Measurements from ENCODE around the gene CCDC50. TPM values are rescaled to one million over a fixed set of nuclear protein-coding genes. Genes with fewer than 3 reads are reported as not detected.

Gene CCDC50
- polyA plus RNA-seq, 4 donors: 72.2 to 115 (median 75.4) TPM

DNA sequence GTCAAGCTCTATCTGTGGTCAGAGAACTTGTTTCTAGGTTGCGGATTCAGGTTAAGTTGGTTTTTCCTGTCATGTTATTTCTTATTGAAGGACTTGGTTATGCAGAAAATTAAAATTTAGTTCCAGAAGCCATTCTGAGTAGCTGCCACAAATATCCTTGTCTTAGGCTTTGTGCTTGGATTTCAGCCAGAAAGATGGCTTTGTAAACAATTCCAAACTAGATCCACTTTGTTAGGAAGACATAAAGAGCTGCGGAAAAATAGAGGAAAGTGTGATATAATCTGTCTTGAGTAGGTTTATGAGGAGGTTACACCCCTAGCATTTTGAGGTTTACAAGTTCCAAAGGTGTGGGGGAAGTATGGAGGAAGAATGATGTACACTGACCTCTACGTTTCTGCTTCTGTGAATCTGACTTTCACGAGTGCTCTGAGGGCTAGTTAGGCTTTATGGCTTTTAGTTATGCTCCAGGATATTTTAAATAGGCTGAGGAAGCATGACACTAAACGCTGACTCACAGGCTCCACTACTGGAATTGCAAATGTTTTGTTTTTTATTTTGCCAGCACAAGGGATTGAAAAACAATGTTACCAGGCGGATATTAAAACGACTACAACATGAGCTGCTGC, 47.4 kb downstream of the CCDC50 start:
- no peak for DNase-seq (ENCODE audit: low read depth in 4 of 4, low spot score in 3 of 4)

DNA sequence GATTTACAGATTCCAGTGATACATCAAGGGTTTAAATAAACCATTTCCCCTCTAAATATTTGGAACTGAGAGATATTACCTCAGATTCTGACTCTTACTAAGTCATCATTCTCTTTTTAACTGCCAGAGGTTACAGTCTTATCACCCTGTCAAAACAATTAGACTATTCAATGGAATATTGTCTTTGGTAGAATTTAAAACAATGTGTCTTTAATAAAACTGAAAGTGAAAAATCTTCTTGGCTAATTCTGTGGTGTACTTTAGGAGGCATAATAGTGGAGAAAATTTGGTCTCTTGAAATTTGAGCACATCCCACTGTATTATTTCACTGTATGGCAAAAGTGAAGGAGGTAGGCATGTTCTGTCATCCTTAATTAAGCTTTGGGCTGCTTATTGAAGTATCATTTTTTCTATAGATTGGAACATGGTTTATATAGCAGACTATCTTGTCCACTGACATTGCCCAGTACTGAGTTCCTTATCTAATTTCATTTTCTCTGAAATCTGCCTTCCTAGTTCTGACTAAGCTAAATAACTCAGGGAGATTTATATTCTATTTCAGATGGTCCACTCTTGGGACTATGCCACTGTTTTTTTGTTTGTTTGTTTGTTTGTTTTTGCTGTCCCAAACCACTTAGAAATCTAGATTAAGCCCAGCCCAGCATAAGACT, 49.1 kb downstream of the CCDC50 start:
- DNase-seq (ENCODE audit: low read depth in 4 of 4, low spot score in 3 of 4): no peak

DNA sequence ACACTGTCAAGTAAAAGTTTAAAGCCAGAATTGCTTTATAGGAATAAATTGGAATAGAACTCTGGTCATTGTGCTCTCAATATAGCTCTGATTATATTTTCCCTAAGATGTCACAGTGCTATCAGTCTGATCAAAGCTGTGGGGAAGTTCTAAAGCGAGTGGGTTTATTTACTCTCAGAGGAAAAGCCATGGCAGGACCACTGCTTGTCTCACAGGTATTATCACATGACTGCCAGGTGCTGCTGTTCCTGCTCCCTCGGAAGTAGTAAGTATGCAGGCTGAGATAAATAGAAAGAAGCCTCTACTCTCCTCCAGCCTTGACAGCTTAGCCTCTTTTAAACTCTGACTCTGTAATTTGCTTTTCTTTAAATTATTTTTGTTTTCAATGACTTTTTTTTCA, 50.3 kb downstream of the CCDC50 start:
- DNase-seq (ENCODE audit: low read depth in 4 of 4, low spot score in 3 of 4): no peak

DNA sequence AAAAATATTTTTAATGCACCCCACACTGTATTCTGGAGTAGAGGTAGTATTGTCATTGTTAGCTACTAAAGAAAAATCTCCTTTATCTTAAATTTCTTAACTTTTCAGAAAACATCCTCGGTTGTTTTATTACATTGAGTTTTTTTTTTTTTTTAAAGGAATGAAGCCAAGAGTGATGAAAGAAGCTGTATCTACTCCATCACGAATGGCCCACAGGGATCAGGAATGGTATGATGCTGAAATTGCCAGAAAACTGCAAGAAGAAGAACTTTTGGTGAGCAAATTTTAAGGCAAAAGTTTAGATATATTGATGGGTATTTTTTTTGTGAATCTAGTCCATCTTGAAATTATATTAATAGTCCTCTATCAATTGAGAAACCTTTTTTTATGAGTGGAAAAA, 50.8 kb downstream of the CCDC50 start:
- DNase-seq (ENCODE audit: low read depth in 4 of 4, low spot score in 3 of 4): no peak

DNA sequence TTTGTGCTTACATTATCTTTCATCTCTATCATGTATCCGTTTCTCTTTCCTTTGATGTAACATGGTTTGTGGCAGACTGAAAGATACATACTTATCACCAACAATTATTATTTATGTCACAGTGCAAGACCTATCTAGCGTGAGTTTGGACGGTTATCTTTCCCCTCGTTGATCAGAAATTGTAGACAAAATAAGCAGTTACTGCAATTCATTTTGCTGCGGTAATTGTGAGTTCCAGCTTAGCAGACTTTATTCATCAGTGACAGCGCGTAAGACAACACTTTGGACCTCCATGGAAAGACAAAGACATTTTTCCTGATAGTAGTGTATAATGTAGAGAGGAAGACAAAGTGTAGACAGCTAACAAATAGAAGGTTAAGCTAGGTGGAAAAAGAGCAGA, 52.1 kb downstream of the CCDC50 start:
- no peak for DNase-seq (ENCODE audit: low read depth in 4 of 4, low spot score in 3 of 4)

DNA sequence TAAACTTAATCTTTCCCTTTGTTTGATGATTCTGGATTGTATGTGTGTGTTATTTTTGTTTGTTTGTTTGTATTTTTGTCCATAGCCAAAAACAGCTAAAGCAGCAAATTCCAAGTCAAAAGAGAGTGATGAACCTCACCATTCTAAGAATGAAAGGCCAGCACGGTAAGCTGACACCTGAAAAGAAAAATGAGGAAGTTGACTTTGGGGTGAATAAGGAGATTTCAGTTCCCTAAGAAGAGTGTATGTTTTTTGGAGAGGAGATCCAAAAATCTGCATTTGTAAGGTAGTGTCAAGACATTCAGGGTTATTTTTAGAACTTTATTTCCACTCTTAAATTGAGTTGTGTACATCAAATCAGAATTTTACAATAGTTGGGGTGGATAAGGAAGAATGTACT, 53.5 kb downstream of the CCDC50 start:
- no peak for DNase-seq (ENCODE audit: low read depth in 4 of 4, low spot score in 3 of 4)

DNA sequence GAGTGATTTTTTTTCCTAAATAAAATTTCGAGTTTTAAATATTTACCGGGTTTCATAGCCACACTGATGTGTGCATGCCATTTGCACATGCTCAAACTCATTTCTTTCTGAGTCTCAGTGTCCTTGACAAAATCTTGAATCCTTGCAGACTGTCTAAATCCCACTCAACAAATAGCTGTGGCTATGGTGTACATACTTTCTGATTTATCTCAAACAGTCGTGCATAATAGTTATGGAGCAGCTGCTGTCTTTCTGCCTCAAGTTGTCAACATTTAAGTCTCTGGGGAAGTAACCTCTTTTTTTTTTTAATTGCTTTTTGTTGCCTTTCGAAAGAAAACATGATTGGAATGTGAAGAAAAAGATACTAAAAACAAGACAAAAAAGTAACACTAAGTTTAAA, 53.9 kb downstream of the CCDC50 start:
- no peak for DNase-seq (ENCODE audit: low read depth in 4 of 4, low spot score in 3 of 4)

DNA sequence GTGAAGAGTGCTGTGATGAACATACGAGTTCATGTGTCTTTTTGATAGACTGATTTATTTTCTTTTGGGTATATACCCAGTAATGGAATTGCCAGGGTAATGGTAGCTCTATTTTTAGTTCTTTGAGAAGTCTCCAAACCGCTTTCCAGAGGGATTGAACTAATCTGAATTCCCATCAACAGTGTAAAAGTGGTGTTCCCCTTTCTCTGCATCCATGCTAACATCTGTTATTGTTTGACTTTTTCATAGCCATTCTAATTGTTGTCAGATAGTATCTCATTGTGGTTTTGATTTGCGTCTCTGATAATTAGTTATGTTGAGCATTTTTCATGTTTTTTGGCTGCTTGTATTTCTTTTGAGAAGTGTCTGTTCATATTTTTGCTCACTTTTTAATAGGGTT, 55.9 kb downstream of the CCDC50 start:
- DNase-seq (ENCODE audit: low read depth in 4 of 4, low spot score in 3 of 4): no peak

DNA sequence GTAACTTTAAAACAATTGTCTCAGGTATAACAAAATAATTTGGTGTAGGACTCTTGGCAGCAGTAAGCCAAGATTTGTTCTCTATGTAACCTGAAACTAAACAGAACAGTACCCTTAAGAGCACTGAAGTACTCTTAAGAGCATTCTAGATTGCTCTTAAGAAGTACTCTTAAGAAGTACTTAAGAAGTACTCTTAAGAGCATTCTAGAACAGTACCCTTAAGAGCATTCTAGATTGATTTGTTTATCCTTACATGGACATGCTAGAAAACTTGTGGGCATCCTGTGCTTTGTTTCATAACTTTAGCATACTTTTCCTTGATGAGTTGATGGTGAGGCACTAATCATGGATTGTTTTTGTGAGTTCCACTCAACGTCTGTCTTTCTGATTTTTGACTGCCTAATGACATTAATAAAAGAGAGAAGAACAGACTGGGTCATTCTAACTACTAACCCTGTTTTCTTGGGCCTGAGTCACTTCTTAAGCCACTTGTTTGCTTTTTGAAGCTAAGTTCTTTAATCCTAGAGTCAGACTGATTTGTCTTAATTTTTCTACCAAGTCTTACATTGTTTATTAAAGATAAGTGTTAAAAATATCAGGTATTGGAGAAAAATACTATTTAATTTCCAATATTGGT, 58.4 kb downstream of the CCDC50 start:
- no peak for DNase-seq (ENCODE audit: low read depth in 4 of 4, low spot score in 3 of 4)

DNA sequence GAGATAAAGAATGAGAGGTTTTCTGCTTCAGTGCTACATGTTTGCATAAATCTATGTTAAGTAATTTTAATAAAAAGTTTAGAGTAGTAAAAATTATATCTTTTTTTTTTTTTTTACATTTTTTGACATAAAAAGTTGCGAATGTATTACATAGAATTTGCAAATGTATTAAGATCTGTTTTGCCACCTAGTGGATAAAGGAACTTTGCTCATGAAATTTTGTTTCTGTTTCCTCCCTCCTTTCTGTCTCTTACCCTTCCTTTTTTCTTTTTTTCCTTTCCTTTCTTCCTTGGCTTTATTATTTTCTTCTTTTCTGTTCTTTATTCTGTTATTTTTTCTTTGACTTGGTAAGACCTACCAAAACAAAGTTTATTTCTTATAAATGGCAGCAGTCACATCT, 59.6 kb downstream of the CCDC50 start:
- no peak for DNase-seq (ENCODE audit: low read depth in 4 of 4, low spot score in 3 of 4)

DNA sequence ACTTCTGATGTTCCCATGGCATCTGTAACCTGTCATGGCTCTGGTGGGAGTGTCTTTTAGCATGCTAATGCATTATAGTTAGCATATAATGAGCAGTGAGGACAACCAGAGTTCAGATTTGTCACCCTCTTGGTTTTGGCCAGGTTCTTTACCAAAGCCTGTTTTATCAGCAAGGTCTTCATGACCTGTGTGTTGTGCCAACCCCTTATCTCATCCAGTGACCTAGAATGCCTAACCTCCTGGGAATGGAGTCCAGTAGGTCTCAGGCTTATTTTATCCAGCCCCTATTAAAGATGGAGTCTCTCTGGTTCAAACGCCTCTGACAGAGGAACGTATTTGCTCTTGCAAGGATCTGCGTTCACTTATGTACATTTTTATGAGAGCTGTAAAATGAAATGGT, 61.4 kb downstream of the CCDC50 start:
- no peak for DNase-seq (ENCODE audit: low read depth in 4 of 4, low spot score in 3 of 4)

DNA sequence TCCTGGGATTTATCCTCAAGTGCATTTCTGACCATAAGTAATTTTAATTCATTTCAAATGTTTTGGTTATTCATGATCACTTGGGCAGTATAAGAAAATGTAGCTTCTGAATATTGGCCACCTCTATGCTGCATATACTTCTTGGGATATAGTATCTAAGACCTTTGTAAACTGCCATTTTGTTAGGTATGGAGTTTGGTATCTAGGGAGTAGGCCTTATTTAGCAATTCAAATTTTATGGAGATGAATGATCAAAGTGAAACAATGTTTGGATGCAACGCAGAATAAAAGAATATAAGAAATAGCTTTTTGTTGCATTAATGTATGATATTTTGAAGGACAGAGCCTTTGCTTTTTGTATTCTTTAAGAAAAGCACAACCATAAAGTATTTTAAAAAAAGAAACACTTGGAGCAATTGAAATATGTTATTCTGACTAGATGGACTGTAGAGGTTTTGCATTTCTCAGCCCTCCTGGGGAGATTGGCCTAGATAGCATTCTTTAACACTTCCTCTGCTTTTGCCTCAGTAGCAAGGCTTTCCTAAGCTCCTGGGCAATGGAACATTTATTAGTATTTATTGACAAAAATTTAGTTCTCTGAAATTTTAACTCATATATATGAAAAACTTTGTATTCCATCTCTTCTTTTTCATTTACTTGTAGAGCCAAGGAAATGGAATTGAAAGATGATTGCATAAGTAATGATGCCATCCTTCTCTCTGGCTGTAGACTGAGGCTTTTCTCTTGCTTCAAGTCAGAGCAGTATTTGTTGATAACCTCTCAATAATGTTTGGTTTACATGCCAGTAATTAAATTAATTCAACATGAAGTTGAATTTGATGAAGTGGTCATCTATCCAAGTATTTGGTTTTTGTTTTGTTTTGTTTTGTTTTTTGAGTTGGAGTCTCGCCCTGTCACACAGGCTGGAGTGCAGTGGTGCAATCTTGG, 62.9 kb downstream of the CCDC50 start:
- no peak for DNase-seq (ENCODE audit: low read depth in 4 of 4, low spot score in 3 of 4)

DNA sequence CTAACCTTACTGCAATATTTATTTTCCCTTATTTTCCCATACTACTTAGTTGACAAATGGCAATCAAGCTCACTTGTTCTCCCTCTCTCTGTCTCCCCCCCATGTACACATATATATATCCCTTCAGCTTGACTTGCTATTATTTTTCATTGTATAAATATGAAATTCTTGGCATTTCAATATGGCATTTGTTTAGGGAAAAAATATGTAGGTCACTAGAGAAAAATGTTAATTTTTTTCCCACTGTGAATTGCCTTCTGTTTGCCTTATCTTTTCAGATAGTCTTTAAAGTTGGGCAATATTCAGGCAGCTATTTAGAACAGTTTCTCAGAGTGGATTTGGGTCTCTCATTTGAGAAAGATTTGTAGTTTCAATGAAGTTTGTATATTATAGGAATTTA, 64.0 kb downstream of the CCDC50 start:
- no peak for DNase-seq (ENCODE audit: low read depth in 4 of 4, low spot score in 3 of 4)

DNA sequence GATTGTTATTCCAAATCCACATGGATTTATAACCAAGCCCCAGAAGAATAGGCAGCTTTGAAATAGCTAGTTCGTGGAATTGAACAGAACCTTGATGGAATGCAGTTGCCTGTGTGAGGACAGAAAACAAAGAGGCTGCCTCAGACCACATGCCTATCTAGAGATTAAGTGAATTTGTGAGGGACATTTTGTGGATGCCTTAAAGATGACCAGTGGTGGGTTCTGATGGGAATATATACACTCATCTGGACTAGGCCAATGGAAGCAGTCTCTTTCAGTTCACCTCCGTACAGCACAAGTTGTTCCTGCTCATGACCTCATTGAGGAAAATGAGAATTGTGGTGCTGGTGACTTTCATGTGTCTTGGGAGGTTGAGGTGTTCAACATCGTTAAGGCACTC, 68.6 kb downstream of the CCDC50 start:
- no peak for DNase-seq (ENCODE audit: low read depth in 4 of 4, low spot score in 3 of 4)

DNA sequence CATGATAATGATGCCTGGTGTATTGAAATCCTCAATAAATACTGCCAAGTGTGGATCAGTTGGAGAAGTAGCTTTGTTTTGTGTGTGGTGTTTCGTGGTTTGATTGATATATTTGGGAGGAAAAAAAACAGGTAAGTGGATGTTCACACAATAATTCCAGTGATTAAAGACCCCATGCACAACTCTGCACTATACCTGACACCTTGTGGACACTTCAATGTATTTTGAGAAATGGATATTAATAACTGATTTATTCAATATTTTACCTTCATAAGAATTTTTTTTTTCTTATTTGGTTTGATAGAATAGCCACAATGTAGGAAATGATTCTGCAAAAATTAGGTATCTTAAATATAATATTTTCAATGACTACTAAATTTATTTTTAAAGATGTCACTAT, 69.4 kb downstream of the CCDC50 start:
- no peak for DNase-seq (ENCODE audit: low read depth in 4 of 4, low spot score in 3 of 4)

DNA sequence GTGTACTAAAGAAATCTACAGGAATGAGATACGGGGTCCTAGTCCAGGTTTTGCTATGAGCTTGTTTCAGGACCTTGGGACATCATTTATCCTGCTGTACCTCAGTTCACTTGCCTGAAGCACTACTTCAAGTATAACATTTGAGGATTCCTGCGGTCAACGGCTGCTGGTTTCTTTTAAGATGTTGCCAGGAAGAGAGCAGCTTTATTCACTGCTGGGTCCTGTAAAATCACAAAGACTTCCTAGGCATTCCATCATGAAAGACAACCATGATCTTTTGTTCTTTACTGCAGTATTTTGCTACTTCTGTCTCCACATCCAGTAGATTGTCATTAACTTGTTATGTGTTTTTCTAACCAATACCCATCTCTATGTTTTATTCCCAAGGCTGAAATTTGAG, 70.7 kb downstream of the CCDC50 start:
- DNase-seq (ENCODE audit: low read depth in 4 of 4, low spot score in 3 of 4): no peak

DNA sequence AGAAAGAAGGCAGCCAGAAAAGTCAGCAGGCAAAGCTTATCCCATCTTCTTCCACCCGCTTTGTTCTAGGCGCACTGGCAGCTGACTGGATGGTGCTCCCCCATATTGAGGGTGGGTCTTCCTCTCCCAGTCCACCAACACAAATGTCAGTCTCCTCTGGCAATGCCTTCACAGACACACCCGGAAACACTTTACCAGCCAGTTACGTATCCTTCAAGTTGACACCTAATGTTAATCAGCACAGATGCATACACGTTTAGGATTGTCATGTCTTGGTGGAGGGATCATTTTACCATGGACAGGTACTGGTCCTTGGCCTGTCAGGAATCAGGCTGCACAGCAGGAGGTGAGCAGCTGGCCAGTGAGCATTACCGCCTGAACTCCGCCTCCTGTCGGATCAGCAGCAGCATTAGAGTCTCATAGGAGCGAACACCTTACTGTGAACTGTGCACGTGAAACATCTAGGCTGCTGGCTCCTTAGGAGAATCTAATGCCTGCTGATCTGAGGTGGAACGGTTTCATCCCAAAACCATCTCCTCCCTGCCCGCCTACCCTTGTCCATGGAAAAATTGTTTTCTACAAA, 72.7 kb downstream of the CCDC50 start:
- DNase-seq (ENCODE audit: low read depth in 4 of 4, low spot score in 3 of 4): no peak

DNA sequence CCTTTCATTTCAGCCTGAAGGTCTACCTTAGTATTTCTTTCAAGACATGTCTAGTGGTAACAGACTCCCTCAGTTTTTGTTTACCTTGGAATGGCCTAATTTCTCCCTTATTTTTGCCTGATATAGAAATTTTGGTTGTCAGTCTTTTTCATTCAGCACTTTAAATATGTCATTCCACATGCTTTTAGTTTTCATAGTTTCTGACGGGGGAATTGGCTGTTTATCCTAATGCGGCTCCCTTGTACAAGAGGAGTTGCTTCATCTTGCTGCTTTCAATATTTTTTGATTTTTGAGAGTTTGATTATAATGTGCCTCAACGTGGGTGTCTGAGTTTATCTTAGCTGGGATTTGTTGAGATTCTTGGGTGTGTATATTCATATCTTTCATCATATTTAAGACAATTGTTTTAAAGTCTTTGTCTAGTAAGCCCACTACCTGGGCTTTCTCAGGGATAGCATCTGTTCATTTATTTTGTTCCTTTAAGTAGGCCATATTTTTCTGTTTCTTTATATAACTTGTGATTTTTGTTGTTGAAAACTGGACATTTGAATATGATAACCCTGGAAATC, 80.7 kb downstream of the CCDC50 start:
- no peak for DNase-seq (ENCODE audit: low read depth in 4 of 4, low spot score in 3 of 4)

DNA sequence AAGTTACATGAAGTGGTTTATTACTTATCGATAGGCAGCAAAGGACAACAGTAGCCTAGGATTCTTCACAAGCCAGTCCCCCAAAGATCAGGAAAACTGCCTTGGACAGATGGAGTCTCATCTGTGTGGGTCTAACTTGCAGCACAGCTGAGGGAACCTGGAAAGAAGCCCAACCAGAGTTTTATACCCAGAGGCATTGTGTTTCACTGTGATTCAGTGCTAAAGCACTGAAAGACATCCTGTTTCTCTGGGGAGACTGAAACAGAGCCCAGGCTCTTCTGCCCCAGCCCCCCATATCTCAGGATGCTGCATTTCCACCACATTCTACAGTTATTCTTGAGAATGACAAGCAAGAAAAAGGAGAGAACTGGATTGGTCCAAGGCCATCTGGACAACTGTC, 83.6 kb downstream of the CCDC50 start:
- DNase-seq (ENCODE audit: low read depth in 4 of 4, low spot score in 3 of 4): no peak

DNA sequence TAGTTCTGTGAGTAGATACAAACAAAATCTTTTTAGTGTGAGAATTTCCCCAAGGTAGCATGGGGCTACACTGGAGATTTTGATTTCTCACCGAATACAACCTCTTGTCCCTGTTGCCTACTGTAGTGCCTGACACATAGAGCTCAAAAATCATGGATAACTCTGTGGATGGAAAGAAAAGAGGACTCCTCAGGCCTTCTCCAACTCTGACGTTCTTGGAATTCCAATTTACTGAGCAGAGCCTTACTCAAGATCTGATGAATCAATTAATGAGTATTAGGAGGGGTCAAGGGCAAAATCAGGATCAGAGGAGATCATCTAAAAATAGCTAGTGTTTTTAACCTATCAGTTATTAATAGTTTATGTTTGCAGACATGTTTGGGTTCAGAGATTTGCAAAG, 85.1 kb downstream of the CCDC50 start:
- no peak for DNase-seq (ENCODE audit: low read depth in 4 of 4, low spot score in 3 of 4)

DNA sequence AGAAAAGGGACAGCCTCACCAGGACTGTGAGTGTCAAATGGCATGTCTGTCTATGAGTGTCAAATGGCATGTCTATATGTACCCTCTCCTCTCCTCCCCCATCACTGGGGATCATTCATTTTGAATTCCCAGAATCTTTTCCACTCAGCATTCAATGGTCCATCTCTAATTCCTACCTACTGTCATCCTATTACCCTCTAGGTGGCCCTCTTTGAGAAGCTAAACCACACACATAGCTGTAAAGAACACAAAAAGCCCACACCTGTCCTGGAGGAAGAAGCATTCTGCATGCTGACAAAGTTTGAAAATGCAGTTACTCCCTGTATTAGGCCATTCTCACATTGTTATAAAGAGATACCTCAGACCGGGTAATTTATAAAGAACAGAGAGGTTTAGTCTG, 85.5 kb downstream of the CCDC50 start:
- no peak for DNase-seq (ENCODE audit: low read depth in 4 of 4, low spot score in 3 of 4)
